GM21576 (cell line): ENCODE data around the gene ZNF217.
"Not testable (repeated sequence)": the region's sequence is repeated elsewhere in the genome, so short reads cannot be mapped to it uniquely, and the experiment has no call there.

ENCODE experiments used
- ATAC-seq: cut with Tn5 transposase; IDR thresholded peaks from one replicate; pipeline ENCODE4 v1.9.1; 2021; ENCODE audit warnings: mild to moderate bottlenecking, moderate library complexity; ENCODE audit not compliant: unreplicated experiment

The ZNF217 gene

GRCh38 chr20:53569606-53570307 is 23.9 kb downstream of the ZNF217 start:
- no peak for ATAC-seq

GRCh38 chr20:53569005-53569404 is 24.6 kb downstream of the ZNF217 start:
- ATAC-seq, result no peak

GRCh38 chr20:53568351-53568750 is 25.3 kb downstream of the ZNF217 start:
- ATAC-seq, result no peak

GRCh38 chr20:53567379-53567917 is 26.2 kb downstream of the ZNF217 start:
- ATAC-seq, result no peak

GRCh38 chr20:53566623-53567022 is 27.0 kb downstream of the ZNF217 start:
- not testable (repeated sequence) for ATAC-seq

GRCh38 chr20:53565254-53565653 is 28.4 kb downstream of the ZNF217 start:
- ATAC-seq, result no peak

GRCh38 chr20:53562104-53562764 is 31.4 kb downstream of the ZNF217 start:
- ATAC-seq, result not testable (repeated sequence)

GRCh38 chr20:53561505-53561904 is 32.1 kb downstream of the ZNF217 start:
- ATAC-seq, result no peak

GRCh38 chr20:53559816-53560215 is 33.8 kb downstream of the ZNF217 start:
- ATAC-seq, result no peak

GRCh38 chr20:53557130-53557529 is 36.5 kb downstream of the ZNF217 start:
- no peak for ATAC-seq

- ATAC-seq, result no peak
These were observed 37.3 kb downstream of the ZNF217 start for GRCh38 chr20:53556267-53556897.

- ATAC-seq, result no peak
These were observed 37.8 kb downstream of the ZNF217 start for GRCh38 chr20:53555816-53556215.

- no peak for ATAC-seq
These were observed 38.6 kb downstream of the ZNF217 start for GRCh38 chr20:53555081-53555480.

GRCh38 chr20:53552572-53552893 is 41.1 kb downstream of the ZNF217 start:
- not testable (repeated sequence) for ATAC-seq

- ATAC-seq, result not testable (repeated sequence)
These were observed 41.7 kb downstream of the ZNF217 start for GRCh38 chr20:53551719-53552571.

GRCh38 chr20:53550280-53551187 is 43.1 kb downstream of the ZNF217 start:
- ATAC-seq, result no peak

GRCh38 chr20:53547664-53548239 is 45.9 kb downstream of the ZNF217 start:
- no peak for ATAC-seq

- no peak for ATAC-seq
These were observed 54.1 kb downstream of the ZNF217 start for GRCh38 chr20:53539516-53539915.

- ATAC-seq, result not testable (repeated sequence)
These were observed 57.3 kb downstream of the ZNF217 start for GRCh38 chr20:53536382-53536781.

GRCh38 chr20:53535878-53536277 is 57.8 kb downstream of the ZNF217 start:
- ATAC-seq, result no peak
